Measurements from ENCODE around the gene PKN1.
"Not testable (repeated sequence)": the region's sequence is repeated elsewhere in the genome, so short reads cannot be mapped to it uniquely, and the experiment has no call there.

Gene PKN1

DNA sequence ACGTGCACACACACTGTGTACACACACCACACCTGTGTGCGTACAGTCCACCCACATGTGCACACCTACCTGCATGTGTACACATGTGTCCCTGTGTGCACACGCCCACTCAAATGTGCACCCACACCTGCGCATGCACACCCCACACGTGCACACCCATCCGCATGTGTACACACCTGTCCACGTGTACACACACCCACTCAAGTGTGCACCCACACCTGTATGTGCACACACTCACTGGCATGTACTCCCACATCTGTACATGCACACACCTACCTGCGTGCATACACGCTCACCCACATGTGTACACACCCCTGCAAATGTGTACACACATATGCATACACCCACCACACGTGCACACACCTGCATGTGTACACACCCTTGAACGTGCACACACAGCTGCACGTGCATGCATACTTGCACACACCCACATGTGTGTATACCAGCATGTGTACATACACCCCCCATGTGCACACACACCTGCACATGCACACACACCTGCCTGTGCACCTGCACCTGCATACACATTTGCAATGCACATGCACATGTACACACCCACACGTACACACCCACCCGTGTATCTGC, 10.6 kb downstream of the PKN1 start:
- H3K27ac ChIP-seq = no peak overlapping the region
- TF ChIP-seq FOXP2 (optimal IDR thresholded peaks at IDR 0.05; ENCODE audit: control extremely low read depth, extremely low read length, insufficient read depth) (no peak), EZH2 (IDR thresholded peaks at IDR 0.05) (no peak), POLR2AphosphoS5 (IDR thresholded peaks at IDR 0.05; ENCODE audit: borderline replicate concordance, low read depth, low read length) (no peak)
- no peaks in the 10 kb centered on the region for H3K9me3 ChIP-seq (ENCODE audit: low read depth, low read length)
- no peak overlapping the region for H3K4me3 ChIP-seq
- peaks cover 49% of the 10 kb centered on the region; the same call in 1 of the 2 replicates for H3K36me3 ChIP-seq (ENCODE audit: insufficient read depth, low read length)
- no peak overlapping the region for H3K9ac ChIP-seq (ENCODE audit: insufficient read length)
- no peak for DNase-seq (ENCODE audit: low read depth, low spot score)

DNA sequence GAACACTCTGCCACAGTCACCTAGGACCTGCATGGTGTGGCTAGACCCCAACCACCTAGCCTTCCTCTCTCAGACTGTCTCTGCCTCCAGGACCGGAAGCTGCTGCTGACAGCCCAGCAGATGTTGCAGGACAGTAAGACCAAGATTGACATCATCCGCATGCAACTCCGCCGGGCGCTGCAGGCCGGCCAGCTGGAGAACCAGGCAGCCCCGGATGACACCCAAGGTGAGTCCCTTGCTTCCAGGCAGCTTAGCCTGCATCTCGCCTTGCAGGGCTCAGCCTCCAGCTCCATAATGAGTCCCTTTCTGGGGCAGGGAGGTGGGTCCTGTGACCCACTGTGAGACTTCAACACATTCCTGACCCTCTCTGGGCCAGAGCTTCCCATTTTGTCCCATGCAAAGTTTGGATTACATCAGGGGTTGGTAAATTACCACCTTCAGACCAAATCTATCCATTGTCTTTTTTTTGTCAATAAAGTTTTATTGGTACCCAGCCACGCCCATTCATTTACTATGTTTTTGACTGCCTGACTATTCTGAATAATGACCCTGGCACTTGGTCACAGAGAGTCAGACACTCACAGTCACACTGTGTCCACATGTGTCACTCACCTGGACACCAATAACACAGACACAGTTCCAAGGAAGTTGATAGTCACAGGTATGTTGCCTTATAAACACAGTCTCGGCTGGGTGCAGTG, 13.4 kb downstream of the PKN1 start:
- Histone ChIP-seq H3K36me3 (ENCODE audit: insufficient read depth, low read length) (peaks cover 63% of the 10 kb centered on the region; the same call in 1 of the 2 replicates), H3K4me3 (no peak overlapping the region), H3K9me3 (ENCODE audit: low read depth, low read length) (no peaks in the 10 kb centered on the region), H3K27ac (no peak overlapping the region), H3K9ac (ENCODE audit: insufficient read length) (no peak overlapping the region)
- DNase-seq (ENCODE audit: low read depth, low spot score) = no peak
- no peak for TF ChIP-seq POLR2AphosphoS5 (IDR thresholded peaks at IDR 0.05; ENCODE audit: borderline replicate concordance, low read depth, low read length)
- TF ChIP-seq EZH2 (IDR thresholded peaks at IDR 0.05) = no peak
- TF ChIP-seq FOXP2 (optimal IDR thresholded peaks at IDR 0.05; ENCODE audit: control extremely low read depth, extremely low read length, insufficient read depth) = no peak

DNA sequence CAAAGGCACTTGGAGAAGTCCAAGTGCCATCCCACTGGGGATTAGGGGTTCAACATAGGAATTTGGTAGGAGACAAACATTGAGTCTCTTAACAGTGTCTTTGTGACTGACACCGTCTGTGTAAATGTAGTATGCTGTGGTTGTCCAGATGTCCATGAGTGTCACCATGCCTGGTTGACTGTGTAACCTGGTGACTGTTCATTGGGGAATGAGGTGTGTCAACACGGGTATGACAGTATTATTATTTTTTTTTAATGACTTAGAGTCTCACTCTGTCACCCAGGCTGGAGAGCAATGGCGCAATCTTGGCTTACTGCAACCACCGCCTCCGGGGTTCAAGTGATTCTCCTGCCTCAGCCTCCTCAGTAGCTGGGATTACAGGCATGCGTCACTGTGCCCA, 16.2 kb downstream of the PKN1 start:
- no peak overlapping the region for H3K27ac ChIP-seq
- H3K36me3 ChIP-seq (ENCODE audit: insufficient read depth, low read length) = peaks cover 53% of the 10 kb centered on the region; the same call in 1 of the 2 replicates
- TF ChIP-seq POLR2AphosphoS5 (IDR thresholded peaks at IDR 0.05; ENCODE audit: borderline replicate concordance, low read depth, low read length) (no peak), FOXP2 (optimal IDR thresholded peaks at IDR 0.05; ENCODE audit: control extremely low read depth, extremely low read length, insufficient read depth) (no peak), EZH2 (IDR thresholded peaks at IDR 0.05) (no peak)
- DNase-seq (ENCODE audit: low read depth, low spot score) = no peak
- H3K9ac ChIP-seq (ENCODE audit: insufficient read length) = no peak overlapping the region
- H3K4me3 ChIP-seq = no peak overlapping the region
- no peaks in the 10 kb centered on the region for H3K9me3 ChIP-seq (ENCODE audit: low read depth, low read length)

GRCh38 chr19:14450168-14450874, 17.2 kb downstream of the PKN1 start:
- TF ChIP-seq POLR2AphosphoS5 (IDR thresholded peaks at IDR 0.05; ENCODE audit: borderline replicate concordance, low read depth, low read length) = no peak
- no peak for TF ChIP-seq EZH2 (IDR thresholded peaks at IDR 0.05)
- no peak for TF ChIP-seq FOXP2 (optimal IDR thresholded peaks at IDR 0.05; ENCODE audit: control extremely low read depth, extremely low read length, insufficient read depth)
- Histone ChIP-seq H3K9me3 (ENCODE audit: low read depth, low read length) (no peaks in the 10 kb centered on the region), H3K4me3 (no peak overlapping the region), H3K27ac (no peak overlapping the region), H3K9ac (ENCODE audit: insufficient read length) (no peak overlapping the region), H3K36me3 (ENCODE audit: insufficient read depth, low read length) (peaks cover 48% of the 10 kb centered on the region; the same call in 1 of the 2 replicates)
- DNase-seq (ENCODE audit: low read depth, low spot score) = peak; percentile 40

DNA sequence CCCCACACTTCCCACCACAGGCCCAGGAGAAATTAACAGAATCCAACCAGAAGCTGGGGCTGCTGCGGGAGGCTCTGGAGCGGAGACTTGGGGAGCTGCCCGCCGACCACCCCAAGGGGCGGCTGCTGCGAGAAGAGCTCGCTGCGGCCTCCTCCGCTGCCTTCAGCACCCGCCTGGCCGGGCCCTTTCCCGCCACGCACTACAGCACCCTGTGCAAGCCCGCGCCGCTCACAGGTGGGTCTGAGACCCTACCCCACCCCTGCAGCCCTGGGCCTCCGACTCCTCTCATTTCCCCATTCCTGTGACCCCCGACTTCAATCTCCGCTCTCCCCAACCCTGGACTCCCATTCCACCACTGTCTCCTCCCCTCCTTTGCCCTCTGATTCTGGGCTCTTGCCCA, 17.8 kb downstream of the PKN1 start:
- H3K4me3 ChIP-seq = no peak overlapping the region

GRCh38 chr19:14452303-14452702, 19.2 kb downstream of the PKN1 start:
- H3K36me3 ChIP-seq (ENCODE audit: insufficient read depth, low read length) = peaks cover 34% of the 10 kb centered on the region; the same call in 1 of the 2 replicates
- not testable (repeated sequence) for DNase-seq (ENCODE audit: low read depth, low spot score); H3K9ac ChIP-seq (ENCODE audit: insufficient read length); H3K9me3 ChIP-seq (ENCODE audit: low read depth, low read length); H3K4me3 ChIP-seq; H3K27ac ChIP-seq

More for the DNA sequence above, 17.8 kb downstream of the PKN1 start:
- H3K9ac ChIP-seq (ENCODE audit: insufficient read length) = no peak overlapping the region
- H3K9me3 ChIP-seq (ENCODE audit: low read depth, low read length) = no peaks in the 10 kb centered on the region
- DNase-seq (ENCODE audit: low read depth, low spot score) = no peak
- H3K36me3 ChIP-seq (ENCODE audit: insufficient read depth, low read length) = peaks cover 48% of the 10 kb centered on the region; the same call in 1 of the 2 replicates
- no peak for TF ChIP-seq POLR2AphosphoS5 (IDR thresholded peaks at IDR 0.05; ENCODE audit: borderline replicate concordance, low read depth, low read length)
- no peak for TF ChIP-seq FOXP2 (optimal IDR thresholded peaks at IDR 0.05; ENCODE audit: control extremely low read depth, extremely low read length, insufficient read depth)
- TF ChIP-seq EZH2 (IDR thresholded peaks at IDR 0.05) = no peak
- no peak overlapping the region for H3K27ac ChIP-seq

GRCh38 chr19:14459703-14460102, 26.6 kb downstream of the PKN1 start:
- H3K27ac ChIP-seq = no peak overlapping the region
- no peak for TF ChIP-seq EZH2 (IDR thresholded peaks at IDR 0.05)
- H3K36me3 ChIP-seq (ENCODE audit: insufficient read depth, low read length) = peaks cover 7% of the 10 kb centered on the region; the same call in 1 of the 2 replicates

DNA sequence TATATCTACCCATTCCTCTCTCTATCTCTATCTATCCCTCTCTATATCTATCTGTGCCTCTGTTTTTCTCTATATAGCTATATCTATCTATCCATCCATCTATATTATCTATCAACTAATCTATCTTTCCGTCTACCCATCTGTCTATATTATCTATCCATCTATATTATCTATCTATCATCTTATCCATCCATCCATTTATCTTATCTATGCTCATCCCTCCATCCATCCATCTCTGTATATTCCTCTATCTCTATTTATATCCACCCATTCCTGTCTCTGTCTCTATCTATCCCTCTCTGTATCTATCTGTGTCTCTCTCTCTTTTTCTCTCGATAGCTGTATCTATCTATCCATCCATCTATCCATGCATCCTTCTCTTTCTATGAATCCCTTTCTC, 27.8 kb downstream of the PKN1 start:
- Histone ChIP-seq H3K4me3 (no peak overlapping the region), H3K9ac (ENCODE audit: insufficient read length) (no peak overlapping the region), H3K36me3 (ENCODE audit: insufficient read depth, low read length) (peaks cover 7% of the 10 kb centered on the region; the same call in 1 of the 2 replicates), H3K27ac (no peak overlapping the region), H3K9me3 (ENCODE audit: low read depth, low read length) (no peaks in the 10 kb centered on the region)
- TF ChIP-seq POLR2AphosphoS5 (IDR thresholded peaks at IDR 0.05; ENCODE audit: borderline replicate concordance, low read depth, low read length) (no peak), EZH2 (IDR thresholded peaks at IDR 0.05) (no peak), FOXP2 (optimal IDR thresholded peaks at IDR 0.05; ENCODE audit: control extremely low read depth, extremely low read length, insufficient read depth) (no peak)
- no peak for DNase-seq (ENCODE audit: low read depth, low spot score)

More at GRCh38 chr19:14459703-14460102, 26.6 kb downstream of the PKN1 start:
- H3K9ac ChIP-seq (ENCODE audit: insufficient read length) = no peak overlapping the region
- no peak for DNase-seq (ENCODE audit: low read depth, low spot score)
- H3K4me3 ChIP-seq = no peak overlapping the region
- no peaks in the 10 kb centered on the region for H3K9me3 ChIP-seq (ENCODE audit: low read depth, low read length)

GRCh38 chr19:14462401-14462800, 29.3 kb downstream of the PKN1 start:
- H3K9ac ChIP-seq (ENCODE audit: insufficient read length); H3K4me3 ChIP-seq; H3K9me3 ChIP-seq (ENCODE audit: low read depth, low read length); DNase-seq (ENCODE audit: low read depth, low spot score); H3K36me3 ChIP-seq (ENCODE audit: insufficient read depth, low read length); H3K27ac ChIP-seq: not testable (repeated sequence)

Data from SK-N-MC (cell line).